ENCODE results near the gene FLNC.

The FLNC gene

DNA sequence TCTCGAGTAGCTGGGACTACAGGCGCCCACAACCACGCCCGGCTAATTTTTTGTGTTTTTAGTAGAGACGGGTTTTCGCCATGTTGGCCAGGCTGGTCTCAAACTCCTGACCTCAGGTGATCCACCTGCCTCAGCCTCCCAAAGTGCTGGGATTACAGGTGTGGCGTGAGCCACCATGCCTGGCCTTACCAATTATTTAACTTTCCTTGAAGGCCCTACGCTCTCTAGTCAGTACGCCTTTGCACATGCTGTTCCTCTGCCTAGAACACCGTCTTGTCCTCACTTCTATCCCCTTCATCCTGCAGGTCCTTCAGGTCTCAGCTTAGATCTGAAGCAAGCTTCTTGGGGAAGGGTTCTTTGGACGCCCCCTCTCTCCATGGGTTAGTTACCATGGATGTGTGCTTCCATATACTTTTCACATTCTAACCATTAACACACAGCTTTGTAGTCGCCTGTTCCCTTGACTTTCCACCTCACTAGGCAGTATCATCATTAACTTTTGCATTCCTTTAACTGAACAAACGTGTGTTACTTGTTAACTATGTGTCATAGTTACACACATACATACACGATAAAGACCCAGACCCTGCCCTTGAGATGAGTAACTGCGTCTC lies 31.9 kb downstream of the FLNC start:
- DNase-seq (ENCODE audit: low read depth in 2 of 2), result no peak

DNA sequence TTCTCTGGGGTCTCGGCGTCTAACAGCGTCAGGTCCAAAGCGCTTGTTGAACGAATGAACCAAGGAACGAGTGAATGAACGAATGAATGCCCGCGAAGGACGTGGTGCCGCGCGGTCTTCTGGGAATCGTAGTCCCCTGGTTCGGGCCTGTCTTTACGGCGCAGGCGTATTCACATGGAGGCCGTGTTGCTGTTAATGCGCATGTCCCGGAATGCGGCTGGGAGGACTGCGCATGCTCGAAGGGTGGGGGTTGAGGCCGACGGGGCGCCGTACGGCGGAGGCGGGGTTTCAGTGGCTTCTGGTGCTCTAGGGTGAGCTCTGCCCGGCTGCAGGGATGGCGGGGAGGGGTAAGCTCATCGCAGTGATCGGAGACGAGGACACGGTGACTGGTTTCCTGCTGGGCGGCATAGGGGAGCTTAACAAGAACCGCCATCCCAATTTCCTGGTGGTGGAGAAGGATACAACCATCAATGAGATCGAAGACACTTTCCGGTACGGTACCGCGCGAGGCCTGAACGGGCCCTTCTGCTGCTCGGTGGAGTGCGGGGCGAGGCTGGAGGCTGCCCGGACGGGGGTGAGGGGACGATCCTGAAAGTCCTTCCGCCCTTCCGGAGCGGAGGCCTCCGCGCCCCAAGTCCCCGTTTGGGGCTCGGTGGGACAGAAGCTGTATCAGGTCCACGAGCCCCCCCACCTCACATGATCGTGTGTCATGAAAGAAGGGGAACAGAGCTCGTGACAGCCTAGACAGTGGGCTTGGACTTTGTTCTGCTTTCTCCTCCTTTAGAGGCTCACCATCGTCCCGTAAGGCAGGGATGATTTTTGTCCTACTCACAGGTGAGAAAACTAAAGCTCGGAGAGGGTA lies 32.6 kb downstream of the FLNC start, which contains the start of gene ATP6V1F:
Gene ATP6V1F (plus strand): TSS at position 286 of the 862 bp plus-strand sequence. CDS start 49 bp downstream, at position 335.
- DNase-seq (ENCODE audit: low read depth in 2 of 2), result peak; percentile 98 to 99

DNA sequence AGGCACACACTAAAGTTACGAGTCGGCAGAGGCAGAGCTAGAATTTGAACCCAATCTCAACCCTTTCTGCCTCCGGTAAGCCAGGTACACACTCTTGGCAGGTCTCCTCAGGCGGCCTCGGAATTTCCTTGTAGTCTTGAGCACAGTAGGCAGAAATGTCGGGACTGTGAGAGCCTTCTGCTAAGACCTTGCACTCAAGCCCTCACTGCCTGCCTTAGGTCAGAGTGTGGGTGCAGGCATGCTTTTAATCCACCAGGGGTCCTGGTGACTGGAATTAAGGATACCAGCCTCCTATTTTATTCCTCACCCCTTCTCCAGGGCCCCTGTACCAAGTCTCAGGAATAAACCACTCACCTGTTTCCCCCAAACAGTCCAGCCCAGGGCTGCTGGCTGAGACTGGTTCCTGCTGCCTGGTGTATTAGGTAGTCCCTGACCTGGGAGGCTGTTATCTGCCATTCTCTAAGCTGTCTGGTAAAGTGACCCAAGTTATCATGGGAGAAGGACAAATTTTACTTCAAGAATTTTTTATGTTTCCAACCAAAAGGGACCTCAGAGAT lies 33.3 kb downstream of the FLNC start:
- peak in 1 of 2 experiments; percentile 43 for DNase-seq (ENCODE audit: low read depth in 2 of 2)

DNA sequence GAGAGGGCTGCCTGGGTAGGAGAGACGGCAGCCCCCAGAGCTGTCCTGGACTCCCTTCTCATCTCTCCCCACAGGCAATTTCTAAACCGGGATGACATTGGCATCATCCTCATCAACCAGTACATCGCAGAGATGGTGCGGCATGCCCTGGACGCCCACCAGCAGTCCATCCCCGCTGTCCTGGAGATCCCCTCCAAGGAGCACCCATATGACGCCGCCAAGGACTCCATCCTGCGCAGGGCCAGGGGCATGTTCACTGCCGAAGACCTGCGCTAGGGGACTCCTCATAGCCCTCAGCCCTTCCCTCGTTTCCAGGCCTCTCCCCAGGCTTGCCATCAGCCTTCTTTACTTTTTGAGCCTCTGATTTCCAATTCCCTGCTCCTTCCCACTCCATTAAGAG lies 35.1 kb downstream of the FLNC start:
- no peak for DNase-seq (ENCODE audit: low read depth in 2 of 2)

DNA sequence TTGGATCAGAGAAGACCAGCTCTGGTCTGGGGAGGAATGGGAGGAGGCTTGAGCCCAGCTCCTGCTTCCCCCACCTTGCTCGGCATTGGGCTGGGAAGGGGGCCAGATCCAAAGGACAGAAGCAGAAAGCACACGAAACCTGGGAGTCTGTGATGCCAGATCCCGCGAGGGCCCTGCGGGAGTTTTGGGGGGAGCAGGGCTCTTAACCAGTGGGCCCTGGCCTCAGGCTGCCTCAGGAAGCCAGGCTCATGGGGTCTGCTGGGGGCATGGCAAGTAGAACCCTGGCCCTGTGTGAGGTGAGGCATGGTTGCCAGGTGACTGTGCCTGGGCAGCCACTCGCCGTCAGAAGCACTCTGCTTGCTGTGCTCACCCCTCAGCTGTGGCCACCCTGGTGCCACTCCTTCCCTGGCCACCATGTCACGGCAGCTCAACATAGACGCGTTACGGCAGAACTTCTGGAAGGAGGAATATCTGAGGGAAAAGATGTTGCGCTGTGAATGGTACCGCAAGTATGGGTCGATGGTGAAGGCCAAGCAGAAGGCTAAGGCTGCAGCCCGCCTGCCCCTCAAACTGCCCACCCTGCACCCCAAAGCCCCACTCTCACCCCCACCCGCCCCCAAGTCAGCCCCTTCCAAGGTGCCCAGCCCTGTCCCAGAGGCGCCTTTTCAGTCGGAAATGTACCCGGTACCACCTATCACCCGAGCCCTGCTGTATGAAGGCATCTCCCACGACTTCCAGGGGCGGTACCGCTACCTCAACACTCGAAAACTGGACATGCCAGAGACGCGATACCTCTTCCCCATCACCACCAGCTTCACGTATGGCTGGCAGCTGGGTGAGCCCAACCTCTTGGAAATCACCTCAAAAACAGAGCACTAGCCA lies 36.0 kb downstream of the FLNC start:
- DNase-seq (ENCODE audit: low read depth in 2 of 2), result no peak

DNA sequence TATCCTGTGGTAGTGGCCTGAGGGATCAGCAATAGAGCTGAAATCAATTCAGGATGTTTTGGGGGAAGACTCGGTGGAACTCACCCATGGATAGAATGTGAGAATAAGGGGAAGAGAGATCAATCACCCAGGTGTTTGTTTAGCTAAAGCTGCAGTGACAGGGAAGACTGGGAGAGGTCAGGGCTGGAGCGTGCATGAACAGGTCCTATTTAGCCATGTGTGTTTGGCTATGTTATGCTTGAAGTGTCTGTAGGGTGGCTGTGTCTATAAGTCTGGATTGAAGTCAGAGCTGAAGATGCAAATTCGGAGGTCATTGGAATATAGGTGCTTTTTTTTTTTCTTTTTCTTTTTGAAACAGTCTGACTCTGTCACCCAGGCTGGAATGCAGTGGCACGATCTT lies 37.0 kb downstream of the FLNC start:
- no peak for DNase-seq (ENCODE audit: low read depth in 2 of 2)

DNA sequence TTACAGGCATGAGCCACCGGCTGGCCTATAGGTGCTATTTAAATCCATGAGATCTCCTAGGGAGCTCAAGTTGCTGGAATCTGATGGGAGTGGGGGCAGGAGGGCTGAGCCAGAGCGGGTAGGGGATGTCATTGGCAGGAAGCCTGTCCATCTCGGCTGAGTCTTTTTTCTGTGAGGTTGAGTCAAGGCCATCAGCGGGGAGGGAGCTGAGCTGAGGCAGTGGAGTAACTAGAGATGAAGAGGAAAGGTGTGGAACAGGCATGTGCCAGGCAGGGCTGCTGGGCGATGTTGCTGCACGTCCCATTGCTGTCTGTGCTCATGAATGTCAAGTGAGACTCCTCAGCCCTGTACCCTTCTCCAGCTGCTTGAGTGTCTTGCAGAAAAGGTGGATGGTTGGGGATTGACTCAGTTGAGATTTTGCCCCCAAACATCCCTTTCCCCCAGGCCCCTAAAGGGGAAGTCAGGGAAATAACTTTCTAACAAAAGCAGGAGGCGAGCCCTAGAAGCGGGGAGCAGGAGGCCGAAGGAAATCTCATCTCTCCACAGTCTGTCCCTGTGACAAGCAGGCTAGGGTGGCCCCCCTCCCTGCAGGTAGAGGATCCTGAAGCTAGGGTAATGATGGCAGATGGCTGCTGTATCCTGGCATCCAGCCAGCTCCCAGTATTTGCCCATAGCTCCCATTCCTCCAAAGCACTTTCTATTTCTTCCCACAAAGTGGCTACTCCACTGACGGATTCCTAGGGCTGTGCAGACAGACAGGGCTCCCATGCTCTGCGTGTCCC lies 37.8 kb downstream of the FLNC start:
- DNase-seq (ENCODE audit: low read depth in 2 of 2), result no peak

DNA sequence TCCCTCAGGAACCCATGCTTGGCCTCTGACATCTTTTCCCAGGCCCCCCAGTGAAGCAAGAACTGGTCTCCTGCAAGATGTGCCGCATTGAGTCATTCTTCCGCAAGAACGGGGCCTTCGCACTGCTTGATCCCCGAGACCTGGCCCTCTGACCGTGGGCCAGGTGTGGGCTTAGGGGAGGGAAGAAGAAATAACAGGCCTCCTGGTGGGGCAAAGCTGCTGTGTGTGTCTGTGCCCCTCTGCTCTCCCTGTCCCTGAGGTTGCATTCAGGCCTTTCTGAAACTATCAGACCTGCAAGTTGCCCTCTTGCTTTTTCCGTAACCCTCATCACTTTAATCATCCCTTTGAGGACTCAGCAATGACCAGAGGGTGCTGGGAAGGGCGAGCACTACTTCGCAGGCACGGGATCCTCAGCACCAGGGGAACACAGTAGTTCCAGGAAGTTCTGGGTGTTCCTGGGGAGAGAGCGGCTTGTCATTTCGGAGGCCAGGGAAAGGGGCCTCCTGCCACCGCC lies 38.5 kb downstream of the FLNC start:
- no peak for DNase-seq (ENCODE audit: low read depth in 2 of 2)

DNA sequence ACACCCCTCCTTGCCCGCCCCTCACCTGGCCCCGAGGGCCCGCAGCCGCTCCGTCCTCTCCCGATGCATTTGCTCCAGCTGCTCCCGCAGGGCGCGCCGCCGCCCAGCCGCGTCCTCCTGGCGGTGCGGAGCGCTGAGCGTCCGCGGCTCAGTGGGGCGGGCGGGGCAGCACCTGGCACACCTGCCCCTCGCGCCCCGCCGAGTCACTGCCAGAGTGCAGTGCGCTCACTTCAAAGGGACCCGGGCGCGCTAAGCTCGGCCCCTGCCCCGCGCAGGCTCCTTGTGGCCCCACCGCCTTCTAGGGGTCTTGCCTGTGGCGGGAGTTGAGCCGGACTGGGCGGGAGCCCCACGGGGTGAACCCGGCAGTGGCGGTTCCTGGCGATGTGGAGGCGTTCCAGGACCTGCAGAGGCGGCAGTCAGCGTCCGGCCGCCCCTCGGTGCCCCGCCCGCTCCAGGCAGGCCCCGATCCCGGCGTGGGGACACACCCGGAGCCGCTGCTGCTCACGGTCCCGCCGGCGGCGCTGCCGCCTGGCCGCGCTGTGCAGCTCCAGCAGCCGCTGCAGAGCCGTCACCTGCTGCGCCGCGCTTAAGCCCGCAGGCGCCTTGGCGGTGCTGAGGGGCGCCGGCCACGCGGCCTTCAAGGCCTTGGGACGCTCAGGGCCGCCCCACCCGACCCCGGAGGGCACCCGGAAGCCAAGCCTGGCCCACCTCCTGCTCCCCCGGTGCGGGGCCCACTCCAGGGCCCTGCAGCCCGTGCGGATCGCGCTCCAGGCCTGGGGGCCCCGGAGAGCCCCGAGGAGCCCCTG lies 39.1 kb downstream of the FLNC start:
- peak in 1 of 2 experiments; percentile 17 for DNase-seq (ENCODE audit: low read depth in 2 of 2)

DNA sequence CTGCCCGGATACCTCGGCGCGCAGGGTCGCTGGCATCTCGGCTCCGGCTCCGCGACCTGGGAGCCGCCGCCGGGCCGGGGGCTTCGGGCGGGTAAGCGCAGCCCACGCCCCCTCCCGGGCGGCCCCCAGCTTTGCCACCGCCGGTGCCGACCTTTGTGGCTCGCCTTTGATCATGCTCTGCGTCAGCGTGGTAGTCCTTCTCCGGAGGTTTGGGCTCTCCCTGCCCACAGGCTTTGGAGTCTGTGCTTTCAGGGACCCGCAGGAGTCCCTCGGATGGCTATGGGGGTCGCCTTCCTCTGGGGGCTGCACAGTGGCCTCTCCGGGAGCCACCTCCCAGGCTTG lies 39.7 kb downstream of the FLNC start:
- DNase-seq (ENCODE audit: low read depth in 2 of 2), result no peak

DNA sequence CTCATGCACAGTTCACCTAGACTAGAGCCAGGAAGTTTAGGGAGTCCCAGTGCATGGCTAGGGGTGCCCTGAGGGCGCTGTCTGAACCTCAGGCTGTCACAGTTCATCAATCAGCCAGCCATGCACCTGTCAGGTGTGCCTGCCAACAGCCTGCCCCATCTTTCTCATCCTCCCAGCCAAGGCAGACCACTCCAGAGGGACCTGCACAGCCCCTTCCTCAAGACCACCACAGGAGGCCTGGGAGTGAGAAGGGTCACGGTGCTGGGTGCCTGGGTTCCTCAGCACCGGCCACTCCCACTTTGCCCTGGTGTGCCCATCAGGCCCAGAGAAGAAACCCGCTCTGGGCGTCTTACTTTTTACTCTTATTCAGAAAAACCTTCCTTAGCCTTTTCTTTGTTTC lies 40.8 kb downstream of the FLNC start:
- DNase-seq (ENCODE audit: low read depth in 2 of 2), result no peak

DNA sequence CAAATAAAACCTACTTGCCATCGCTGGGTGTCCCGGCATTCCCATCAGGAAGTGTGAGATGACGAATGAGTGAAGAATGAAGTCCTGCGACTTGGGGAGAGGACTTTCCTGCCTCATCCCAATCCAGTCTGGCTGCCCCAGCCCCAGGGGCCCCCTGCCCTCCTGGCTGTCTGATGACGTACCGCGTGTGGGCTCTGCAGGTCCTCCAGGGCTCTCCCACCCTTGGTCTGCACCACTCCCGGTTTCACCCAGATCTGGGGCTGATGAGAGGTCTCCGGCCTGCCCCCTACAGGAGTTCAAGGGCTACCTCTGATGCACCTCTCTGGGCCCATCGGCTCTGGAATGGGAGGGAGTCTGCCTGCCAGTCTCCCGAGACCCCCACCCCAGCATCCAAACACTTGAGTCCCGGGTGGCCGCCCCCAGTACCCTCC lies 42.2 kb downstream of the FLNC start:
- DNase-seq (ENCODE audit: low read depth in 2 of 2), result no peak

DNA sequence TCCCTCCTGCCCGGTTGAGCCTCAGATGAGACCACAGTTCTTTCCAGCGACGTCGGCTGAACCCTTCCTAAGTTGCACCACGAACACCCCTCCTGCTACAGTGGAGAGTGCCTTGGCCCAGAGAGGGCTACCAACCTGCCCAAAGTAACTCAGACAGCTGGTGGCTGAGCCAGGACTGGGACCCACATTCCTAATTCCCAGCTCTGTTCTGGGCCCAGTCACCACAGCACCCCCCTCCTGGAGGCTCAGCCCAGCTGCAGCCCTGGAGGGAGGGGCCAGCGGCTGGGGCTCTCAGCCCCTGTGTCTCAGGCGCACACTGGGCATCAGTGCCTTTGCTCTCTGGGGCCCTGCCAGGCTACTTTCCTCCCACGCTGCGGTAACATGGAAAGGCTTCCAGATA lies 43.0 kb downstream of the FLNC start:
- no peak for DNase-seq (ENCODE audit: low read depth in 2 of 2)

DNA sequence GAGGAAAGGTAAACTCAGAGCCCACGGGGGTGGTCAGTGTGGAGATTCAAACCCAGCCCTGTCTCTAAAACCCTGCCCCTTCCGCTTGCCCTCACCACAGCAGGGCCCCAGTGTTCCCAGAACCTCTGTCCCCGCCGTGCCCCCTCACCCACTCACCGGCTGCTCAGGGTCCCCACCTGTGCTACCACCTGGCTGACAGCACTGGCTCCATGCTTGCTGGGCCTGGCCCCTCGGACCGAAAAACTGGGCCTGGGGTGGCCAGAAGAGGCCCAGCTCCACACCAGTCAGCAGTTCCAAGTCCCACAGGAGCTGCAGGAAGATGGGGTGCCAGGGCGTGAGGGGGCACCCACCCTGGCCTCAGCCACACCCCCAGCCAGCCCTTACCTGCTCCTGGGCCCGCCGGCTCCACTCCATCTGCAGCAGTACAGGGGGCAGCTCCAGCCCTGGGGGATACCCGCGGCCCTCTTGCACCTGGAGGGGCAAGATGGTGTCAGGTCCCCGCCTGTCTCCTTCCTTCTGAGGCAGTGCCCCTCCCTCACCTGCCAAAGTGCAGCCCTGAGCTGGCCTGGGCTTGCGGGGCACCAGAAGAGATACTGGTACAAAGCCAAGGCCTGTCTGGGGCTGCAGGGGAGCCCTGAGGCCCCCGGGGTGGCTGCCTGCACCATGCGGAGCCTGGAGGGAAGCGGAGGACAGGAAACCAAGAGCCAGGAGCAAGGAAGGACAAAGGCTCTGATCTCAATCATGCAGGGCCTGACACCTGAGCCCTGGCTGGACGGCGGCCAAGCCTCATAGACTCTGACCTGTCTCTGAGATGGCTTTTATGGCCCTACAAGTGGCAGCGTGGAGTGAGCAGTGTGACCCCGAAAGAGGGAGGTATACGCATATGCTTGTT lies 44.2 kb downstream of the FLNC start:
- no peak for DNase-seq (ENCODE audit: low read depth in 2 of 2)

DNA sequence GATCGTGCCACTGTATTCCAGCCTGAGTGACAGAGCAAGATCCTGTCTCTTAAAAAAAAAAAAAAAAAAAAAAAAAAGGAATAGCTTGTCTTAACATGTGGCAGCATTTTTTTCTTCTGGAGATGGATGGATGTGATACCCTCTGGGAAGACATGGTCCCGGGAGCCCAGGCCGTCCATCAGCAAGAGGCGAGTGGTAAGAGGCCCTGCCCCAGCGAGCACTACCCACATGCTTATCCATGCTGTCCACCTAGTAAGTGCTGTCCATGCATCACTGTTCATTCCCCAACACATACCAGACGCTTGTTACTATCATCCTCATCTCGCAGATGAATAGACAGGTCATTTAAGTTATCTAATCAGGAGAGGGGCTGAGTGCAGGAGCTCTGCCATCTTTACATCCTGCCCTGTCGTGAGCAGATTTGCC lies 45.3 kb downstream of the FLNC start:
- no peak for DNase-seq (ENCODE audit: low read depth in 2 of 2)

DNA sequence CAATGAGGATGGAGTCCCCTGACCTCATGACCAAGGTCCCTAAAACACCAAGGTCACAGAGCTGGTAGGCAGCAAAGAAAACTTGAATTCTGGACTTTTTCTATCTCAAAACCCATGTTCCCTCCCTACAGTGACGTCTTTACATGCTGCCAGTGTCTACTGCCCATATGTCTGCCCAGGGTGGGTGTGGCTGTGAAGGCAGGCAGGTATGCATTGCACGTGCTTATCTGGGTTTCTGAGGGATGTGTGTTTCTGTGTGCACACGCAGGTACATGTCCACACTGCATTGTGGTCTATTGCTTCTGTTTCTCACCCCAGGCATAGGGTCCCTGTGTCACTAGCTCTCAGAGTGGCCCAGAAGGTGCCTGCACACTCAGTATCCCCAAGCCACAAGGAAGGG lies 45.9 kb downstream of the FLNC start:
- no peak for DNase-seq (ENCODE audit: low read depth in 2 of 2)

DNA sequence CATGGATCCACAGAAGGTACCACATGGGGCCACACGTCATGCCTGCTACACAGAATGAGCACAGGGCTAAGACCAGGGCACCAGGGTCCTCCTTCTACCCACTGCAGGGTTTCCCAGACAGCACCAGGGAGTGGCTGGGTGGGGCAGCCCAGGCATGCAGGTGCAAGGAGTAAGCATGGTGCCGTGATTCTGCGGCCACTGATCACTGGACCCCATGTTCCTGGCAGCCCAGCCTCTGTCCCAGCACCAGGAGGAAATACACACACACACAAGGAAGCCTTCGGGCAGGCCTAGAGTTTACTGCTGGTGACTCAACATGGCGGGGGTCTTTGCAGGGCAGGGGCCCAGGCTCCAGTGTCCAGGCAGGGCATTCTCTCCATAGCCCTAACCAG lies 46.4 kb downstream of the FLNC start:
- no peak for DNase-seq (ENCODE audit: low read depth in 2 of 2)

DNA sequence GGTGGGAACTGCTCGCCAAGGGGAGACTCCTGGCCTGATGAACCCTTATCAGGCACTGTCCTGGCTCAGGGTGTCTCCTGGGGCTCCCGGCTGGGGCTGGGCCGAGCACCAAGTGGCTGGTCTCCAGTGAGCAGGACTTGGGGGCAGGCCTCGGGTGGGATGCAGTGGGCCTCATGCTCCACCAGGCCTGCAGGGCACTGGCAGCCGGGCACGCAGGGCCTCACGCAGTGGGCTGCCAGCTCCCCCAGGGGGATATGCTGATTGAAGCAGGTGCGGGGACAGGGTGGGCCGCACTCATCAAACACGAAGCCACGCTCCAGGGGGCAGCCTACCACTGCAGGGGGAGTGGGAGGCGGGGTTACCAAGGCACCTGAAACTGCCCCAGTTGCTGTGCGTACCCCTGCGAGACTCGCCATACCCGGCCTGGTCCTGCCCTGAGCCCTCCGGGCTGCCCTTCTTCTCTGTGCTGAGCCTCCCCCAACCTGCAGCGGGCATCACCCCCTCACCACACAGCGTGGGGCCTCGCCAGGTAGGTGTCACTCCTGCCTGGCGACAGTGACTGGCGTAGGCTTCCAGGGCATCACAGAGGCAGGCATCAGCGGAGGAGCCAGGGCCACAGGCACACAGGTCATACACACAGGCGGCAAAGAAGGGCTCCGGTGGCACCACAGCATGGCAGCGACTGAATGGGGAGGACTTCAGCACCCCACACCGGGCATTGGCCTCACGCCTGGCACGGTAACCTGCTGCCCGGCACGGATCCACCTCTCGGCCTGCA lies 47.0 kb downstream of the FLNC start:
- DNase-seq (ENCODE audit: low read depth in 2 of 2), result no peak
